ENCODE results near the gene ZNF335.

- TF ChIP-seq CTCF (IDR thresholded peaks at IDR 0.05) = no peak
- TF ChIP-seq POLR2A (IDR thresholded peaks at IDR 0.05) = no peak
These were observed 37.9 kb downstream of the ZNF335 start for GRCh38 chr20:45934046-45934585.
